Activated gamma-delta T cell (primary cell): ENCODE results near the gene CLEC9A.
"Not testable (repeated sequence)": the region's sequence is repeated elsewhere in the genome, so short reads cannot be mapped to it uniquely, and the experiment has no call there.

Experiments
- DNase-seq: peaks from one replicate; lab custom pipeline; 2025; lab: John Stamatoyannopoulos, UW
- total RNA-seq, 2 donors: gene quantifications; one replicate each; lab custom pipeline; 2026; lab: John Stamatoyannopoulos, UW

The CLEC9A gene
- 0.05 to 0.61 reads per million in 2 donors for total RNA-seq

GRCh38 chr12:10030446-10030845 lies at the start of gene CLEC9A:
Gene CLEC9A, plus strand, starts transcription at chr12:10030682. Its CDS starts 22,006 bp downstream, at chr12:10052688.
- DNase-seq: no peak

DNA sequence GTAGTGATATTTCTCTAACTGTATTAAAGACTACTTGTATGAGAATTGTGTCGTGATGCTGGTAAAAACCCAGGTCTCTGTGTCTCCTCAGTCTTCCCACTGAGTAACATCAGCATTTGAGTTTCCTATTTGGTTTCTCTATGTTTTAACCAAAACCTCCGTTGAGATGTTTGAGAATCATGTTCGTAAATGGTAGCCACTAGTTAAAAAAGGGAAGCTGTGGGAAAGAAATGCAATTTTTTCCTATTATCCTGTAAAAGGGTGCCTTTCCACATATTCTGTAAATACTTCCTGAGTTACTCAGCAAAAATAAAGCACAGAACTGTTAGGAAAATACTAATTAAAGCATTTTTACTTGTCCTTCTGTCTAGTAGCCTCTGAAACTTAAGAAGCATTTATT lies 38.6 kb upstream of the CLEC9A start:
- DNase-seq: no peak

DNA sequence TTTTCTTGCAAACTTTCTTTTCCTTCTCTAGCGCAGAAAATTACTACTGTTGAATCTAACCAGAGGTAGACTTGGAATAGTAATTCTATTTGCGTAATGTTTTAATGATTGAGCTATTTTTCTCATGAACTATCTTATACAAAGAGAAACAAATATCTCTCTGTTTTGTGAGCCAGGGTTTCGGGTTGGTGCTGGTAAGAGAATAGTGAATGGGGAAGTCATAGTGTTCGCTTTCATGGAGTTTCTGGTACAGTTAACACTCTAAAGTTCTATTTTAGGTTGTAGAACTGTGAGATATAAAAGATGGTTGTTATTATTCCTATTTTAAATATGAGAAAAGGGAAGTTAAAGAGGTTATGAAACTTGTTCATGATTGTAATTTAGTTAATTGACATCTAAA lies 38.2 kb upstream of the CLEC9A start:
- no peak for DNase-seq

DNA sequence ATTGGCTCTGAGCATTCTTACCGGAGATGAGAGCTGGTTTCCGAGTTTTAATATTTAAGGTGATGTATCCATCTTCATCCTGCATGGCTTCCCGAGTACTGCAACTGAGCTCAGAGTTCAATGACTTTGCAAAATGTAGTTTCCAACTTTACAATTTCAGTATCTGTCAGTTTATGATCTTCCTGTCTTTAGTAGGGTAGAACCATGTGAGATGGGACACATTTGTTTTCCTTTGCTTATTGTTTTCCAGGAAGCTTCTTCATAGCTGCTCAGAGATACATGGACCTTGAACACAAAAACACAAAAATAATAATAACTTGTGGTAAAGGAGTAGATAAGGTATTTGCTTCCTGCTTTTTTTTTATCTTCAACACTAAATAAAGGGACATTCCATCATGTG lies 31.5 kb upstream of the CLEC9A start, which contains the start of gene CLEC1B:
Gene CLEC1B (minus strand): TSS at position 106 of the 400 bp plus-strand sequence. CDS start 21 bp downstream, at position 85.
- no peak for DNase-seq

- no peak for DNase-seq
These were observed 29.2 kb upstream of the CLEC9A start for GRCh38 chr12:10001171-10001776.

DNA sequence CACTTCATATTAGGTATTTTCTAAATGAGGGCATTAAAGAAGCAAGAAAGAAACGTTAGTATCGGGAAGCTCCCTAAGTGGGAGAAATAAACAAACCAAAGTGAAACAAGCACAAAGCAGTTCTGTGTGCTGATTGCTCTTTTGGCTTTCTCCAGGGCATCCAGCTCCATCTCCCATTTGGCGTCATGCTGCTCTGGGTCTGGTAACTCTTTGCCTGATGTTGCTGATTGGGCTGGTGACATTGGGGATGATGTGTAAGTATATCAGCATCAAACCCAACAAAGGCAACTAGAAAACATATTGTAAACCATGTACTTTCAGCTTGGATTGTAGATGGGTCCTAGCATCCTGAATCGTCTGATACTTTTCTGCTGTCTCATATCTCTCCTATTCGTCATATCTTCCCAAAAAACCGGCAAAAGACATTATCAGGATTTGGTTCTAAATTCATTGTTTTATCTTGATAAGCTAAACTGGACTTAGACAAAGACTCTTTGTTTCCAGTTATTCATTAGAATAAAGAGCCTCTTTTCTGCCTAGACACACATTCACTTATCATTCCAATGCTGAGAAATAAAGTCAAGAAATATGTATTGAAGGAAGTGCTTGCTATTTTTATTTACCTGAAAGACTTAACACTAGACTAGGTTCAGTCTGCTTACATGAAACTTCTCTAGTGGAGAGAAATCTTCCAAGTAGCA lies 17.7 kb upstream of the CLEC9A start:
- DNase-seq: no peak

GRCh38 chr12:10015450-10015849 lies 15.0 kb upstream of the CLEC9A start:
- no peak for DNase-seq

- DNase-seq: no peak
These were observed 13.6 kb upstream of the CLEC9A start for GRCh38 chr12:10016881-10017280.

- DNase-seq: no peak
These were observed 12.1 kb upstream of the CLEC9A start for GRCh38 chr12:10018386-10018785.

DNA sequence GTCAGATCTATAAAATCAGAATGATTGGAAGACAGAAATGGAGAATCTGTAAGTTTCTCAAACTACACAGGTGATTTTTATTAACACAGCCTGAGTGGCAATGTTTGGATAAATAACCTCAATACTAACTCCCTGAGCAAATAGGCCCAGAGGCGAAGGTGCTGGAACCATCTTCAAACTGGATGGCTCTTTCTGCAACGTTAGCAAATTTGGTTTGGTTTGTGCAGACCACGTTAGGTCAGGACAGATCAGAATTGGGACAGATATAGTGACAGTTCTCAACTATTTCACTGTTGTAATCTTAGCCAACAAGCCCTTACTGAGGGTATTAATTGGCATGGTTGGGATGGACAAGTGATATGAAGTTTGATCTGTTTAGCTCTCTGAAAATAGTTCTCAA lies 9.1 kb upstream of the CLEC9A start:
- DNase-seq: no peak

GRCh38 chr12:10025236-10025635 lies 5.2 kb upstream of the CLEC9A start:
- DNase-seq: no peak

- not testable (repeated sequence) for DNase-seq
These were observed 3.8 kb upstream of the CLEC9A start for GRCh38 chr12:10026666-10027065.

DNA sequence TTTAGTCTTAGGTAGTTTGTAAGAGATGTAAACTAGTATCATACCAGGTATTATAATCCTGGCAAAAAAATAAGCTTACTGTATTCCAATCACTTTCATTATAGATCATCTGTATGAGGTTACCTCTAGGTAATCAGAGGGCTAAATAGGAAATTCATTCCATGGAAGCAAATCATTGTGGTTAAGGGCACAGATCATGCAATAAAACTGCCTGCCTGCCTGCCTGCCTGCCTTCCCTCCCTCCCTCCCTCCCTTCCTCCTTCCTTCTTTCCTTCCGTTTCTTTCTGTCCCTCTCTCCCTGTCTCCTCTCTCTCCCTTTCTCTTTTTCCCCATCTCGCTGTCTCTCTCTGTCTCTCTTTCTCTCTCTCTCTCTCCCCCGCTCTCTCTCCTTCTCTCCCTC lies 3.2 kb upstream of the CLEC9A start:
- DNase-seq: no peak

DNA sequence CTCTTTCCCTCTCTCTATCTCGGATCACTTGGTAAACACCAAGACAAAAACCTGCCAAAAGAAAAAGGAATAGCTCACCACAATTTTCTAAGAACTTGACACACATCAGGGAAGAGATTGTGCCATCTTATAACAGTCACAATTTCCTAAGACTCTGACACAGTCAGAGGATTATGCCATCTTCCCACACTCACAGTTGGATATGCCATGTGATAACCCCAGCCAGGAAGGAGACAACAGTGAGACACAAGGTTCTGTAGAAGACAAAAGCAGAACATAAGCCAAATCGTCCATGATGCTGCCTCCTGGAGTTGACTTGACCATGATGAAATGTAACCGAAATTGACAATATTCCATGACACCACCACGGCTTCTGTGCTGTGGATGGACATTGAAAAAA lies 2.8 kb upstream of the CLEC9A start:
- DNase-seq: no peak

GRCh38 chr12:10031321-10031720 lies 839 bp downstream of the CLEC9A start:
- no peak for DNase-seq

GRCh38 chr12:10031771-10032175 lies 1.3 kb downstream of the CLEC9A start:
- no peak for DNase-seq

DNA sequence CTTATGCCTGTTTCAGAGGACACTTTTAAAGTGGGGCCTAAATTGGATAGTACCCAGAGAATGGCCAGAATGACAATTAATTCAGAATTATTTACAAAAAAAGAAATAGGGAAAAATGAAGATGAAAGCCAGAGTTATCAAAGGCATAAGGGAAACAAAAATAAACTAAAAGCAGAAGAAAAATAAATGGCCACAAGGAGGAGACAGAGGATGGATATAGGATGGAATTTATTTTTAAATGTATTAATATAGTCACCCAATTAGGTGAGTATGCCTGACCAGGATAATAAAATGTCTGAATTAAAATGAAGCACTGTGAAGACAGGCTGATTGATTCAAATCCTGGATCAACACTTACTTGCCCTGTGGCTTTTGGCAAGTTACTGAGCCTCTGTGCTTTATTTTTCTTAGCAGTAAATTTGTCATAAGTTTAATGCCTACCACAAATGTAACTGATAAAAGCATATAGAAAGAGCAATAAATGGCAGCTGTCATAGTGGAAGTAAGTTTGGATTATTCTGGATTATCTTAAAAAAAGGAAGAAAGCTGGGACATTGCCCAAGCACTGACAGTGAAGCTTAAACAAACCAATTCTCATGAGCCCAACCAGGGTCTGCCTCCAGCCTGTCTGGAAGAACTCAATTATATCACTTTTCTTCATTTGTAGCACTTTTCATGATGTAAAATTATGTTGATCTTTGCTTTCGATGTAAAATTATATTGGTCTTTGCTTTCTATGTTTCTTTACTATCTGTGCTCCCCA lies 3.5 kb downstream of the CLEC9A start:
- no peak for DNase-seq

- no peak for DNase-seq
These were observed 11.7 kb downstream of the CLEC9A start for GRCh38 chr12:10042167-10042566.

DNA sequence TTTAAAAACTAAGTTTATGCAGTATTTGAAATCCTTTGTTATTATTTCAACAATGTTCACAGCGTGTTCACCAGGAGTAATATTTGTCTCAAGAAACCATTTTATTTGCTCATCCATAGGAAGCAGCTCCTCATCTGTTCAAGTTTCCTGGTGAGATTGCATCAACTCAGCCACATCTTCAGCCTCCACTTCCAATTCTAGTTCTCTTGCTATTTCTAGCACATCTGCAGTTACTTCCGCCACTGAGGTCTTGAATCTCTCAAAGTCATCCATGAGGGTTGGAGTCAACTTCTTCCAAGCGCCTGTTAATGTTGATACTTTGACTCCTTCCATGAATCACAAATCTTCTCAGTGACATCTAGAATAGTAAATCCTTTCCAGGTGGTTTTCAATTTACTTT lies 18.0 kb downstream of the CLEC9A start:
- DNase-seq: no peak

DNA sequence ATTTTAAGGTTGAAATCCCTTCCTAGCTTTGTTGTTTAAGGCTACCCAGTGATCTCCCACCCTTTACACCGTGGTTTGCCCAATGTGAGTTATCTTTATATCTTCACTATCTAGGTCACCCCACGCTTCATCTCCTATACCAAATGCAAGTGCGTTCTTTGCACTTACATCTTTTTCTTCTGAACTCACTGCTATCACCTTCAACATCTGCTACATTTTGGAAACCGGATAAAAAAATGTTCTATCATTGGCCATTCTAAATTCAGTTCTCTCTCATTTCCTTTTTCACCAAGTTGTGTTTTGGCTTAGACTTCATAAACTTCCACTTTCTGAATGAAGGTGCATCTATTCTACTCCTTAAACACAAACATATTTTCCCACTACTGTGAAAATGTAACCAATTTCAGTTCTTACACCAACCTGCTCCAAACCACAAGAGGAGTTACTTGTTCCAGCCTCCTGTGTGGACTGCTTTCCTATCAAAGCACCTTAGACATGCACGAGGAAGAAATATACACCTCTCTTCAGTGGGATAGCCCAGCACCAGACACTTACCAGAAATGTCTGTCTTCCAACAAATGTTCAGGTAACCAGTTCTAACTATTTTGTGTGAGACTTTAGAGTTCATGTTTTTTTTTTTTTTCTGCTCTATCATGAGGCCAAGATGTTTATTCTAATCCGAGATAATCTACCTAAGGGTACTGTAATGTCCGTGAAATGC lies 21.9 kb downstream of the CLEC9A start:
- DNase-seq: no peak

GRCh38 chr12:10058387-10058786 lies 27.9 kb downstream of the CLEC9A start:
- no peak for DNase-seq

DNA sequence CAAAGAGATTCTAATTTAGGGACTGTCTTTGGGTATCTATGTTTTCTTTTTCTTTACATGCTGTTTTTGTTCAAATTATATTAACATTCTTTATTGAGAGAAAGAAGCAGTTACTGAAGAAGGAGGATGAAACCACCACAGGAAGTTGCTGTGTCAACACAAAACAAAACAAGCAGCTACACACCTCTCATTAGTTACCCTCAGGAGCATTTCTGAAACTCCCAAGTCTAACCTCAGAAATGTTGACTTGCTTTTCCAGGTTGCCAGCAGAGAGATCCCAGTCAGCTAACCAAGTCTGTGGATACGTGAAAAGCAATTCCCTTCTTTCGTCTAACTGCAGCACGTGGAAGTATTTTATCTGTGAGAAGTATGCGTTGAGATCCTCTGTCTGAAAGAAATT lies 34.8 kb downstream of the CLEC9A start:
- DNase-seq: no peak
